ENCODE data around the gene CEP250. TPM values are rescaled to one million over a fixed set of nuclear protein-coding genes. Genes with fewer than 3 reads are reported as not detected.
"Not testable (repeated sequence)": the region's sequence is repeated elsewhere in the genome, so short reads cannot be mapped to it uniquely, and the experiment has no call there.

Gene CEP250
- total and polyA plus RNA-seq, 5 donors, result 11.0 to 22.0 (median 17.9) TPM

DNA sequence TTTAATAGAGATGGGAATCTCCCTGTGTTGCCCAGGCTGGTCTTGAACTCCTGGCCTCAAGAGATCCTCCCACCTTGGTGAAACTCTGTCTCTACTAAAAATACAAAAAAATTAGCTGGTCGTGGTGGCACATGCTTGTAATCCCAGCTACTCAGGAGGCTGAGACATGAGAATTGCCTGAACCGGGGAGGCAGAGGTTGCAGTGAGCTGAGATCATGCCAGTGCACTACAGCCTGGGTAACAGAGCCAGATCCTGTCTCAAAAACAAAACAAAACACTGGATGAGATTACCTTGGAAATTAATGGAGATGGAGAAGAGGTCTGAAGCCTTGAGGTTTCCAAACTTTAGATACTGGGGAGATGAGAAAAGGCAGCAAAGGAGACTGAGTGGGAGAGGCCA is 2.1 kb downstream of the CEP250 start:
- DNase-seq; H3K27me3 ChIP-seq (ENCODE audit: control insufficient read depth, insufficient read depth); H3K9me3 ChIP-seq (ENCODE audit: control insufficient read depth, low read length); H3K27ac ChIP-seq (ENCODE audit: low read length); H3K4me3 ChIP-seq (ENCODE audit: low read length); intact Hi-C loops (cut with DNase I); ATAC-seq; H3K4me1 ChIP-seq (ENCODE audit: control insufficient read depth, insufficient read depth, low read length): not testable (repeated sequence)
- WGBS, result 87% methylated on average over 2 of the region's 2 CpGs

DNA sequence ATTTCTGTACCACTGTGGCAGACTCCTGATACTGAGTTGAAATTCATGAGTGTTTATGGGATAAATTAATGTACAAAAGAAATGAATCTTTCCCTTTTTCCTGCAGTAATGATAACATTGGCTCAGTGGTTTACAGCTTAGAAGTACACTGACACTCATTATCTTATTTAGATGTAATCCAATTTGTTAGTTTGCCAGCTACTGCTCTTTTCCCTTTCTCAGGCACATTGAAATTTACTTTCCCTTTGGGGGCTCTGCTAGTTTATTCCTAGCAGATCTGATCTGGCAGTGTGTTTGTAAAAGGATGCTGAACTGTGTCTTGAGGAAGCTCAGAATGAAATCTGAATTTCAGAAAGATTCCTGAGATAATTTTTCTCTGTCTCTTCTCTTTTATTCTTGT is 3.0 kb downstream of the CEP250 start:
- no peaks in the 10 kb centered on the region for H3K4me1 ChIP-seq (ENCODE audit: control insufficient read depth, insufficient read depth, low read length)
- H3K27ac ChIP-seq (ENCODE audit: low read length), result no peak overlapping the region
- intact Hi-C loops (cut with DNase I), result no loop called here
- no peaks in the 10 kb centered on the region for H3K9me3 ChIP-seq (ENCODE audit: control insufficient read depth, low read length)
- DNase-seq (no peak), ATAC-seq (no peak)
- H3K4me3 ChIP-seq (ENCODE audit: low read length), result no peak overlapping the region
- H3K27me3 ChIP-seq (ENCODE audit: control insufficient read depth, insufficient read depth), result no peaks in the 10 kb centered on the region

DNA sequence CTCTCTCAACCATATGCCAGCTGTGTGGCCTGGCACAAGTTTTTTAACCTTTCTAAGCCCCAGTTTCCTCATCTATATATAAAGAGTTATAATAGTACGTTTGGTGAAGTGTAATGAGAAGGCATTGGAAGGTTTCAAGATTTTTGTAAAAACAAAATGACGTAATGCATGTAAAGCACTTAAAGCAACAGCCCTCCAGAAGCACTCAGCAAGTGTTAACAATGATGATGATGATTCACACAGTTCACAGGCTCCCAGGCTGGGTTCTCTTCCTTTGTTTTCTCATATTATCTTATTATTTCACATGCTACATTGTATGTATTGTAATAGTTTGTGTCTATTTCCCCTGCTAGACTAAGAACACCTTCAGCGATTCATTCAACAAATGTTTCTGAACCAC is 6.2 kb downstream of the CEP250 start:
- Histone ChIP-seq H3K27ac (ENCODE audit: low read length) (no peak overlapping the region), H3K4me3 (ENCODE audit: low read length) (no peak overlapping the region), H3K4me1 (ENCODE audit: control insufficient read depth, insufficient read depth, low read length) (no peaks in the 10 kb centered on the region), H3K9me3 (ENCODE audit: control insufficient read depth, low read length) (no peaks in the 10 kb centered on the region), H3K27me3 (ENCODE audit: control insufficient read depth, insufficient read depth) (no peaks in the 10 kb centered on the region)
- intact Hi-C loops (cut with DNase I), result loop anchor here in 1 of 4 donors (10.0 kb wide), 1 partner anchor 423 kb away; no protein-coding TSS in a partner anchor
- WGBS, result 73% methylated on average over 3 of the region's 3 CpGs
- ATAC-seq, result no peak
- no peak for DNase-seq

DNA sequence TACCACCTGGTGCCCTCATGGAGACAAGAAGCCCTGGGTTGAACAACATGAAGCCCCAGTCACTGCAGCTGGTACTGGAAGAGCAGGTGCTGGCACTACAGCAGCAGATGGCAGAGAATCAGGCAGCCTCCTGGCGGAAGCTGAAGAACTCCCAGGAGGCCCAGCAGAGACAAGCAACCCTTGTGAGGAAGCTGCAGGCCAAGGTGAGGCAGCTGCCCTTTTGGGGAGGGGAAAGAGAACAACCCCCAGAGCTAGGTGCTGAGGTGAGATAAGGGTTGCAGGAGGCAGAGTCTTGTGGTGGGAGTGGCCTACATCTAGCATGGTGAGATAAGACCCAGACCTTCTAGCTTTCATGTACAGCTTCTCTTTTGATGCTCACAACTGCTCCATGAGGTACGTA is 7.0 kb downstream of the CEP250 start:
- intact Hi-C loops (cut with DNase I), result loop anchor here in 1 of 4 donors (10.0 kb wide), 1 partner anchor 422 kb away; no protein-coding TSS in a partner anchor
- no peak overlapping the region for H3K4me3 ChIP-seq (ENCODE audit: low read length)
- DNase-seq (no peak), ATAC-seq (no peak)
- no peaks in the 10 kb centered on the region for H3K9me3 ChIP-seq (ENCODE audit: control insufficient read depth, low read length)
- no peaks in the 10 kb centered on the region for H3K27me3 ChIP-seq (ENCODE audit: control insufficient read depth, insufficient read depth)
- WGBS, result 93% methylated on average over 2 of the region's 2 CpGs
- H3K27ac ChIP-seq (ENCODE audit: low read length), result no peak overlapping the region
- no peaks in the 10 kb centered on the region for H3K4me1 ChIP-seq (ENCODE audit: control insufficient read depth, insufficient read depth, low read length)

GRCh38 chr20:35463455-35464300 is 8.3 kb downstream of the CEP250 start:
- Histone ChIP-seq H3K27me3 (ENCODE audit: control insufficient read depth, insufficient read depth) (no peaks in the 10 kb centered on the region), H3K4me1 (ENCODE audit: control insufficient read depth, insufficient read depth, low read length) (no peaks in the 10 kb centered on the region), H3K9me3 (ENCODE audit: control insufficient read depth, low read length) (no peaks in the 10 kb centered on the region), H3K4me3 (ENCODE audit: low read length) (no peak overlapping the region), H3K27ac (ENCODE audit: low read length) (no peak overlapping the region)
- intact Hi-C loops (cut with DNase I), result loop anchor here in 1 of 4 donors (10.0 kb wide), 1 partner anchor 421 kb away; no protein-coding TSS in a partner anchor
- DNase-seq (no peak), ATAC-seq (peak; percentile 70 to 78)
- 36% methylated on average over 4 of the region's 4 CpGs for WGBS

- DNase-seq (no peak), ATAC-seq (no peak)
- intact Hi-C loops (cut with DNase I), result loop anchor here in 1 of 4 donors (10.0 kb wide), 1 partner anchor 419 kb away; no protein-coding TSS in a partner anchor
Observed at GRCh38 chr20:35465976-35466375, 10.6 kb downstream of the CEP250 start.

DNA sequence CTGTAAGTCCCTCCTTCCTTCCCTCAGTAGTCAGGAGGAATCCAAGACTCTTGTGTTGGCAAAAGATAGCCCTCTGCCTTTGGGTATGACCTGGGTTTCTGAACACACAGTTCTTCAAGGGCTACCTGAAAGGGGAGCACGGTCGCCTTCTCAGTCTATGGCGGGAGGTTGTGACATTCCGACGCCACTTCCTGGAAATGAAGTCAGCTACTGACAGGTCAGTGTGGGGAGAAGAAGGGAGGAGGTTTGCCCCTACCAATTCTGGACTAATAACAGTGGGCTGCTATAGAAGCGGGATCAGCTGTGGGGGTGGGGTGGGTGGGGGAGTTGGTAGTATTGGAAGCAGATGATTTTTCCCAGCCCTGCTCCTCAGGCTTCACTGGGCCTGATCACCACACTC is 11.5 kb downstream of the CEP250 start:
- Histone ChIP-seq H3K4me1 (ENCODE audit: control insufficient read depth, insufficient read depth, low read length) (no peaks in the 10 kb centered on the region), H3K27me3 (ENCODE audit: control insufficient read depth, insufficient read depth) (no peaks in the 10 kb centered on the region), H3K4me3 (ENCODE audit: low read length) (no peak overlapping the region), H3K9me3 (ENCODE audit: control insufficient read depth, low read length) (no peaks in the 10 kb centered on the region), H3K27ac (ENCODE audit: low read length) (no peak overlapping the region)
- no peak for ATAC-seq
- intact Hi-C loops (cut with DNase I), result loop anchor here in 1 of 4 donors (10.0 kb wide), 1 partner anchor 418 kb away; no protein-coding TSS in a partner anchor
- 78% methylated on average over 6 of the region's 6 CpGs for WGBS
- DNase-seq, result no peak

More at GRCh38 chr20:35465976-35466375, 10.6 kb downstream of the CEP250 start:
- H3K9me3 ChIP-seq (ENCODE audit: control insufficient read depth, low read length), result no peaks in the 10 kb centered on the region
- H3K27ac ChIP-seq (ENCODE audit: low read length), result no peak overlapping the region
- no peaks in the 10 kb centered on the region for H3K27me3 ChIP-seq (ENCODE audit: control insufficient read depth, insufficient read depth)
- H3K4me1 ChIP-seq (ENCODE audit: control insufficient read depth, insufficient read depth, low read length), result no peaks in the 10 kb centered on the region
- WGBS, result 58% methylated on average over 6 of the region's 6 CpGs
- no peak overlapping the region for H3K4me3 ChIP-seq (ENCODE audit: low read length)

DNA sequence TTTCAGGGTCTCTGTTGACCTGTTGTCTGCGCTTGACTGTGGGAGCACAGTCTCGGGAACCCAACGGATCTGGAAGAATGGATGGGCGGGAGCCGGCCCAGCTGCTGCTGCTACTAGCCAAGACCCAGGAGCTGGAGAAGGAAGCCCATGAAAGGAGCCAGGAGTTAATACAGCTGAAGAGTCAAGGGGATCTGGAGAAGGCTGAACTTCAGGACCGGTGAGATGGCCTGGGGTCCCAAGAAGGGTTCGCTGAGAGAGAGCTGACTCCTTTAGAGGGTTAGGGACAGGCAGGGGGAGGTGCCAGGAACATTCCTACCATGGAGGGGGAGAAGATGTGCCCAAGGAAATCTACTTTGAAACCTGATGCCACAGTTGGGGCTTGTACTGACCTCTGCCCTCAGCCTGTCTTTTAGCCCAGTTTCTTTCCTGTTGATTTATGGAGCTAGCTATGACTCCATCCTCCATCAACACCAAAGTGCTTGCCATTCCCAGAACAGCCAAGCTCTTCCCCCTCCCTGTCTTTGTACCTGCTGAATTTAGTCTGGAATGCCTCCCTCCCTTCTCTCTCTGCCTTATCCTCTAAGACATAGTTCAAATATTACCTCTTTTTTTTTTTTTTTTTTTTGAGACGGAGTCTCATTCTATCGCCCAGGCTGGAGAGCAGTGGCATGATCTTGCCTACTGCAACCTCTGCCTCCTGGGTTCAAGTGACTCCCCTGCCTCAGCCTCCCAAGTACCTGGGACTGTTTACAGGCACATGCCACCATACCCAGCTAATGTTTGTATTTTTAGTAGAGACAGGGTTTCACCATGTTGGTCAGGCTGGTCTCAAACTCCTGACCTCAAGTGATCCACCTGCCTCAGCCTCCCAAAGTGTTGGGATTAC is 12.2 kb downstream of the CEP250 start:
- no peaks in the 10 kb centered on the region for H3K9me3 ChIP-seq (ENCODE audit: control insufficient read depth, low read length)
- intact Hi-C loops (cut with DNase I), result loop anchor here in 1 of 4 donors (10.0 kb wide), 1 partner anchor 417 kb away; no protein-coding TSS in a partner anchor
- no peak for DNase-seq
- H3K4me1 ChIP-seq (ENCODE audit: control insufficient read depth, insufficient read depth, low read length), result no peaks in the 10 kb centered on the region
- no peak overlapping the region for H3K27ac ChIP-seq (ENCODE audit: low read length)
- no peak for ATAC-seq
- no peaks in the 10 kb centered on the region for H3K27me3 ChIP-seq (ENCODE audit: control insufficient read depth, insufficient read depth)
- WGBS, result 76% methylated on average over 9 of the region's 9 CpGs
- H3K4me3 ChIP-seq (ENCODE audit: low read length), result no peak overlapping the region

GRCh38 chr20:35468671-35469334 is 13.4 kb downstream of the CEP250 start:
- Histone ChIP-seq H3K9me3 (ENCODE audit: control insufficient read depth, low read length) (no peaks in the 10 kb centered on the region), H3K27me3 (ENCODE audit: control insufficient read depth, insufficient read depth) (no peaks in the 10 kb centered on the region), H3K27ac (ENCODE audit: low read length) (no peak overlapping the region), H3K4me3 (ENCODE audit: low read length) (no peak overlapping the region), H3K4me1 (ENCODE audit: control insufficient read depth, insufficient read depth, low read length) (no peaks in the 10 kb centered on the region)
- intact Hi-C loops (cut with DNase I), result loop anchor here in 1 of 4 donors (10.0 kb wide), 1 partner anchor 416 kb away; no protein-coding TSS in a partner anchor
- 75% methylated on average over 6 of the region's 6 CpGs for WGBS
- ATAC-seq, result no peak
- DNase-seq, result no peak

- H3K27ac ChIP-seq (ENCODE audit: low read length), result no peak overlapping the region
- intact Hi-C loops (cut with DNase I), result no loop called here
- no peak for DNase-seq
- H3K4me1 ChIP-seq (ENCODE audit: control insufficient read depth, insufficient read depth, low read length), result no peaks in the 10 kb centered on the region
- no peaks in the 10 kb centered on the region for H3K9me3 ChIP-seq (ENCODE audit: control insufficient read depth, low read length)
- no peaks in the 10 kb centered on the region for H3K27me3 ChIP-seq (ENCODE audit: control insufficient read depth, insufficient read depth)
- WGBS, result 88% methylated on average over 3 of the region's 3 CpGs
- no peak for ATAC-seq
- no peak overlapping the region for H3K4me3 ChIP-seq (ENCODE audit: low read length)
Observed at GRCh38 chr20:35472209-35472608, 16.8 kb downstream of the CEP250 start.

Data from right cardiac atrium (tissue), 5 donors.